Hepatocyte (in vitro differentiated cells): ENCODE measurements around the gene WIZ.

Source experiments
- EZH2 ChIP-seq: fragments of 200-600 bp; sonication (generic); IDR thresholded peaks from 2 replicates; pipeline ENCODE4 v1.6.1; 2016; ENCODE audit warnings: antibody characterized with exemption, mild to moderate bottlenecking, borderline replicate concordance
- TF ChIP-seq, protein P1 (sequence below): fragments of 200-600 bp; sonication (generic); IDR thresholded peaks from 2 replicates; pipeline ENCODE4 v1.5.1; 2016; ENCODE audit warnings: antibody characterized with exemption, mild to moderate bottlenecking; ENCODE audit not compliant: poor library complexity

DNA sequence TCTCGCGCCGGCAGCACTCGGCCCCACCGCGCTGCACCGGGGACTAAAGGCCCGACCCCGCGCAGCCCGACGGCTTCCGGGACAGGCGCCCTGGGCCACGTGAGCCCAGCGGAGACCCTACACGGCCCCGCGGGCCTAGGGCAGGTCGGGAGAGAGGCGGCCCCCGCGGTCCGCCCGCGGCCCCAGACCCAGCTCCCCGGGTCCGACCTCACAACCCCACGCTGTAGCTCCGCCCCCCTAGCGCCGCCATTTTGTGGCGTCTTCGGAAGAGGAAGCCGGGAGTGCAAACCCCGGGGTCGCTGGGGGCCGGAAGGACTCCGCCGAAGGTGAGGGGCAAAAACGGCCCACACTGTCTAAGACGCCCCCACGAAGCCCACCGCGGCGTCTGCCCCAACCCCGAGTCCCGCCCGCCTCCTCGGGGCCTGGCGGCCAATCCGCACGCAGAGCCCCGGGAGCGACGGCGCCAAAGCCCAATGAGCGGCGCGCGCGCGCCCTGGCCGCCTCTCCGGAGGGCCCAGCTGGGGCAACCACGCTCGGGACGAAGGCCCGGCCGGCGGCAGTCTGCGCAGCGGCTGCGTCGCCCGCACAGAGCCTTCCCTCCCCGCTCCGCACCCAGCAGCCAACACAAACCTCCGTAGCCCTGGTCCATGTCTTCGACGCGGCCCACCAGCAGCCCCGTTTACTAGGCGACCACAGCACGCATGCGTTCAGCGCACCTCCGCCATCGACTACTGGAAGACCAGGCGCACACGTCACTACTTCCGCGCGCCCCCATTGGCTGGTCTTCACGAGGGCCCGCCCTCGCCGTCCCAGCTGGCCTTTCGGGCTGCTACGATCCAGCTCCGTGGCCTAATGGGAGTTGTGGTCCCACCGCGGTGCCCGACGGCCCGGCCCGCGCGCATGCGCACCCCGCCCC, 70.4 kb downstream of the WIZ start, which contains the start of gene AKAP8:
- TF ChIP-seq, protein P1, sequence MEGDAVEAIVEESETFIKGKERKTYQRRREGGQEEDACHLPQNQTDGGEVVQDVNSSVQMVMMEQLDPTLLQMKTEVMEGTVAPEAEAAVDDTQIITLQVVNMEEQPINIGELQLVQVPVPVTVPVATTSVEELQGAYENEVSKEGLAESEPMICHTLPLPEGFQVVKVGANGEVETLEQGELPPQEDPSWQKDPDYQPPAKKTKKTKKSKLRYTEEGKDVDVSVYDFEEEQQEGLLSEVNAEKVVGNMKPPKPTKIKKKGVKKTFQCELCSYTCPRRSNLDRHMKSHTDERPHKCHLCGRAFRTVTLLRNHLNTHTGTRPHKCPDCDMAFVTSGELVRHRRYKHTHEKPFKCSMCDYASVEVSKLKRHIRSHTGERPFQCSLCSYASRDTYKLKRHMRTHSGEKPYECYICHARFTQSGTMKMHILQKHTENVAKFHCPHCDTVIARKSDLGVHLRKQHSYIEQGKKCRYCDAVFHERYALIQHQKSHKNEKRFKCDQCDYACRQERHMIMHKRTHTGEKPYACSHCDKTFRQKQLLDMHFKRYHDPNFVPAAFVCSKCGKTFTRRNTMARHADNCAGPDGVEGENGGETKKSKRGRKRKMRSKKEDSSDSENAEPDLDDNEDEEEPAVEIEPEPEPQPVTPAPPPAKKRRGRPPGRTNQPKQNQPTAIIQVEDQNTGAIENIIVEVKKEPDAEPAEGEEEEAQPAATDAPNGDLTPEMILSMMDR: no peak
- TF ChIP-seq EZH2: no peak
